HepG2 (cell line): ENCODE data around the gene TTLL6. TPM values are rescaled to one million over a fixed set of nuclear protein-coding genes. Genes with fewer than 3 reads are reported as not detected.

ENCODE experiments used
- ATAC-seq: fragments of 200-7000 bp; cut with Tn5 transposase; 3 replicates; pipeline ENCODE4 v1.9.1; 2020; ENCODE audit warnings: mild to moderate bottlenecking, moderate library complexity
- BruUV-seq: library from RNA; stranded (reverse); fragments of 400-500 nt; replicated peaks from 2 replicates; lab custom pipeline; 2021; lab: Mats Ljungman, UMichigan
- CTCF ChIA-PET: fragments of 300-600 bp; formaldehyde crosslinking; extraction: SDS; loops from one replicate; lab custom pipeline; 2021; ENCODE audit warnings: low total read pairs, inconsistent platforms, low intra/inter-chr PET ratio; lab: Yijun Ruan, JAX
- POLR2A ChIA-PET: fragments of 350-600 bp; sonication (Branson Sonifier 250); formaldehyde crosslinking; loops from one replicate; lab custom pipeline; 2020; ENCODE audit warnings: antibody characterized with exemption, inconsistent platforms; lab: Yijun Ruan, JAX
- DNase-seq: peaks from one replicate; pipeline ENCODE4 v3.0.0-alpha.2; 2015; ENCODE audit warnings: low spot score
- FAIRE-seq: peaks from 3 replicates; lab custom pipeline; 2011; peaks lifted over from hg19 to GRCh38; lab: Jason Lieb, UNC
- H2AFZ ChIP-seq: one replicate; pipeline ENCODE4 v1.6.1; 2011; ENCODE audit warnings: low read length, inconsistent platforms
- H3K27ac ChIP-seq: fragments of 300-600 bp; 3 replicates; pipeline ENCODE4 v1.8.0; 2011; ENCODE audit warnings: mixed run types, mild to moderate bottlenecking, mixed read lengths, low read length, inconsistent platforms; ENCODE audit not compliant: insufficient read depth; ENCODE audit errors: extremely low read length
- H3K27me3 ChIP-seq, 2 experiments: fragments of 200-600 bp in 1 of 2; 2 replicates in 1 of 2; 3 replicates in 1 of 2; pipeline versions ENCODE4 v1.6.0 to v1.8.0; 2011; ENCODE audit warnings: low read length in 2 of 2, mild to moderate bottlenecking in 2 of 2, moderate library complexity in 2 of 2, inconsistent platforms in 1 of 2; ENCODE audit not compliant: insufficient read depth in 2 of 2, control insufficient read depth in 1 of 2
- H3K36me3 ChIP-seq, 2 experiments: fragments of 200-600 bp in 1 of 2; replicated peaks in 1 of 2; 2 replicates in 1 of 2; 3 replicates in 1 of 2; pipeline versions ENCODE4 v1.5.1 to v1.8.0; 2011; ENCODE audit warnings: low read length in 2 of 2, inconsistent platforms in 1 of 2; ENCODE audit not compliant: insufficient read depth in 2 of 2, control insufficient read depth in 1 of 2
- H3K4me1 ChIP-seq: 2 replicates; pipeline ENCODE4 v1.5.1; 2012; ENCODE audit warnings: low read length, inconsistent platforms; ENCODE audit not compliant: insufficient read depth
- H3K4me2 ChIP-seq: 2 replicates; pipeline ENCODE4 v1.6.0; 2011; ENCODE audit warnings: low read depth, low read length, inconsistent platforms
- H3K4me3 ChIP-seq, 3 experiments: fragments of 200-600 bp in 1 of 3; sonication (generic), shearing (Covaris generic) in 1 of 3; replicated peaks in 1 of 3; 2 replicates each; pipeline ENCODE4 v1.5.1; 2011 to 2016; ENCODE audit warnings: low read length in 3 of 3, inconsistent platforms in 2 of 3, low read depth in 2 of 3, mild to moderate bottlenecking in 2 of 3, control low read depth in 1 of 3, mixed read lengths in 1 of 3; ENCODE audit not compliant: insufficient read depth in 1 of 3
- H3K79me2 ChIP-seq: one replicate; pipeline ENCODE4 v1.6.1; 2011; ENCODE audit warnings: low read length, inconsistent platforms; ENCODE audit not compliant: insufficient read depth
- H3K9ac ChIP-seq: 2 replicates; pipeline ENCODE4 v1.6.0; 2011; ENCODE audit warnings: mild to moderate bottlenecking, low read depth, low read length, inconsistent platforms; ENCODE audit not compliant: insufficient read depth
- H3K9me3 ChIP-seq: 2 replicates; pipeline ENCODE4 v1.5.1; 2012; ENCODE audit warnings: mild to moderate bottlenecking, low read length
- H4K20me1 ChIP-seq: 2 replicates; pipeline ENCODE4 v1.6.0; 2011; ENCODE audit warnings: inconsistent platforms, mild to moderate bottlenecking, low read length, moderate library complexity; ENCODE audit not compliant: insufficient read depth
- ATRX ChIP-seq: sonication (generic); formaldehyde crosslinking; IDR thresholded peaks from 2 replicates; pipeline ENCODE4 v1.4.0; 2020; ENCODE audit warnings: missing genetic modification reagents, borderline replicate concordance
- HDAC2 ChIP-seq: sonication (generic); formaldehyde crosslinking; IDR thresholded peaks from 2 replicates; pipeline ENCODE4 v1.4.0; 2020; ENCODE audit warnings: missing genetic modification reagents
- HES4 ChIP-seq: sonication (generic); formaldehyde crosslinking; IDR thresholded peaks from 2 replicates; pipeline ENCODE4 v1.9.0; 2021; ENCODE audit warnings: mild to moderate bottlenecking, missing genetic modification reagents, borderline replicate concordance
- NFKB2 ChIP-seq: sonication (generic); formaldehyde crosslinking; IDR thresholded peaks from 2 replicates; pipeline ENCODE4 v1.4.0; 2020; ENCODE audit warnings: missing genetic modification reagents, borderline replicate concordance
- NPAS2 ChIP-seq: sonication (generic); formaldehyde crosslinking; IDR thresholded peaks from 2 replicates; pipeline ENCODE4 v1.8.0; 2022; ENCODE audit warnings: mild to moderate bottlenecking, missing genetic modification reagents, borderline replicate concordance
- NR2F1 ChIP-seq, 2 experiments: fragments of 450-650 bp in 1 of 2; formaldehyde crosslinking in 1 of 2; IDR thresholded peaks; 2 replicates each; pipeline versions ENCODE4 v1.5.0 to v1.6.1; 2016 to 2020; ENCODE audit warnings: mild to moderate bottlenecking in 1 of 2, missing compliant biosample characterization in 1 of 2, missing genetic modification reagents in 1 of 2, moderate library complexity in 1 of 2
- SMARCC2 ChIP-seq: fragments of 450-650 bp; IDR thresholded peaks from 2 replicates; pipeline ENCODE4 v1.6.1; 2017; ENCODE audit warnings: antibody characterized with exemption, mild to moderate bottlenecking
- SOX13 ChIP-seq, 3 experiments: fragments of 450-650 bp in 1 of 3; sonication (generic) in 1 of 3; formaldehyde crosslinking in 1 of 3; IDR thresholded peaks in 2 of 3; conservative IDR thresholded peaks in 1 of 3; 2 replicates each; pipeline versions ENCODE4 v1.5.0 to v1.6.1; 2016 to 2020; ENCODE audit warnings: antibody characterized with exemption in 1 of 3, mild to moderate bottlenecking in 1 of 3, missing compliant biosample characterization in 1 of 3, missing genetic modification reagents in 1 of 3, moderate library complexity in 1 of 3
- ZNF615 ChIP-seq: sonication (generic); formaldehyde crosslinking; IDR thresholded peaks from 2 replicates; pipeline ENCODE4 v1.5.0; 2020; ENCODE audit warnings: mild to moderate bottlenecking, missing genetic modification reagents, borderline replicate concordance
- WGBS: methylation state at CpG from one replicate; pipeline ENCODE4 v1.1.6; 2017; ENCODE audit warnings: low lambda C conversion rate; 5-methylcytosine and 5-hydroxymethylcytosine counted together
- in situ Hi-C: cut with HindIII; loops from 2 replicates; pipeline ENCODE4 v1.10.0; 2017; ENCODE audit warnings: low pct_unique_long_range_greater_than_20kb; ENCODE audit not compliant: extremely low pct_ligation_motif_present
- intact Hi-C: fragments of 100-400 bp; cut with micrococcal nuclease; formaldehyde crosslinking; loops from one replicate; pipeline ENCODE4 v1.10.0; 2022; ENCODE audit not compliant: unreplicated experiment
- polyA plus RNA-seq, 8 experiments: library from polyadenylated mRNA; depleted of rRNA in 3 of 8; stranded (reverse) in 7 of 8; unstranded in 1 of 8; fragments of >200 nt; fragmentation: Illumina TruSeq in 4 of 8; extraction: Trizol in 4 of 8; gene quantifications; 2 replicates each; pipeline versions ENCODE4 v1.2.1 to v1.2.3, GENCODE V29; 2011 to 2016; ENCODE audit warnings: low read depth in 4 of 8, missing spikeins in 1 of 8, mixed read lengths in 1 of 8; ENCODE audit not compliant: insufficient read depth in 1 of 8
- total RNA-seq, 5 experiments: library from RNA; depleted of rRNA; stranded (reverse); fragments of >200 nt; fragmentation: Illumina TruSeq; extraction: Trizol; gene quantifications; 2 replicates each; pipeline ENCODE4 v1.2.3, GENCODE V29; 2016; ENCODE audit warnings: low read depth in 1 of 5

TTLL6 gene
- total and polyA plus RNA-seq, 2 of the 13 experiments (the other 11 are each of a cell fraction or from before 2014, with no cell fraction given): 0.04 to 0.08 TPM

DNA sequence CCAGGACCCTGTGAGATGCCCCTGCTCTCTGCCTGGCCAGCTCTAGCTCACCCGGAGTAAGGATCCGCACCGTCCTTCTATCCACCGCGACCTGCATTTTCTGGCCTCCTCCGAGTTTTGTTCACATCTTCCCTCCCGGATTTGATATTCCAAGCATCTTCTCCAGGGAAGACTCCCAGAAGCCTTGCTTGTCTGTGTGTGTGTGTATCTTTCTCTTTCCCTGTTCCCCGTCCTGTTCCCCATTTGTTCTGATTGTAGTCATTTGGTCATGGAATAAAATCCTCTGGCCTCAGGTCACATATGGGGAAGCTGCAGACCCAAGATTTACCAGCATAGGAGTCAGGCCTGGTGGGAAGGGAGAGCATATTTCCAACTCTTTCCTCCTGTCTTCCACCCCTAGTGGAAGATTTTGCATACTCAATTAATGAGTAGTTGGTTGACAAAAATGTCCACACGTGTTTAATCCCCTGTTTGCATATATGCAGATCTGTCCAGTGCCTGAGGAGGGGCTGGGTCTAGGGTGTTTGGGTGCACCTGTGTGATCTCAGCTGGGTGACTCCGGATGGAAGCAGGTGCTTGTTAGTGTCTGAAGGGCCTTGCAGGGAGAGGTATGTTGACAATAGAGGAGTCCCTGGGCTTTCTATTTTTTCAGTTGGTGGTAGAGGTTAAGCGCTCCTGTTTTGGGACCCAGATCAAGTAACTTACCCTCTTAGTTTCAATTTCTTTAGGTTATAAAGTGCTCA, 96.6 kb downstream of the TTLL6 start (continued):
- TF ChIP-seq ATRX (CRISPR knock-in tag) (no peak), NR2F1 (CRISPR knock-in tag; IDR thresholded peaks at IDR 0.05) (no peak), ZNF615 (no peak), HDAC2 (no peak), NFKB2 (CRISPR knock-in tag) (no peak), SMARCC2 (no peak), NPAS2 (CRISPR knock-in tag) (no peak)

DNA sequence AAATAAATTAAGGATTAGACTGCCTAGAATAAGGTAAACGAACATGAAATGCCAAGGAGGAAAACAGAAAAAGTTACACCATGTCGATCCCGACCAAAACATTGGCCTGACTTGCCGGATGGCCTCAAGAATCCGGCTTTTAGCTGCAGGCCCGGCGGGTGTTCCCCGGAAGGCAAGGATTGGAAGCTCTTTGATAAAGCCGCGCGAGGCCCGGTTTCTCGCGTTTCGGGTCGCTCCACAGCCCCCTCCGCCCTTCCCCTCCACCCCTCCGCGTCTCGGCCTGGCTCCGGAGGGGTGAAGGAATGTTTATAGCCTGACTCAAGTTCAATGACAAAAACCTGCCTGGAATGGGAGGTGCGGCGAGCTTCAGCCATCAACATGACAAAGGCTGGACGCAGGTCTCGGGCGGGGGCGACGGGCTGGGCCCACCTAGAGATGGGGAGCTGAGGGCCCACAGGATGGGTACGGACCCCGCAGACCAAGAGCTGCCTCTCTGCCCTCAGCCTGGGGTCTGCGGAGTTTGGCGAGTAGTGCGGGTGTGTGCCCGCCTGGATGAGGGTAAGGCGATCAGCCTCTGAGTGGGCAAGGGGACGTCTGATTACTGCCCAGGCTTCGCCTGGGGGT, 97.3 kb downstream of the TTLL6 start:
- H3K27me3 ChIP-seq: peaks cover 12 to 51% of the 10 kb centered on the region in 2 experiments
- CTCF ChIA-PET: interaction anchor here (1.3 kb wide), 1 partner anchor 159 kb away, joined by 3 read pairs; no protein-coding TSS in a partner anchor
- WGBS: 52% methylated on average over 34 of the region's 37 CpGs
- peaks cover 11% of the 10 kb centered on the region for H3K4me1 ChIP-seq
- DNase-seq (no peak), FAIRE-seq (no peak)
- intact Hi-C loops: no loop called here
- no peak for TF ChIP-seq HES4 (CRISPR knock-in tag)
- no peak for TF ChIP-seq SOX13 (IDR thresholded peaks at IDR 0.05)
- TF ChIP-seq SOX13 (CRISPR knock-in tag; conservative IDR thresholded peaks at IDR 0.05 in 1 of 2, IDR thresholded peaks at IDR 0.05 in 1 of 2): no peak
- TF ChIP-seq, all 625 proteins: peak for 0
- Histone ChIP-seq H3K4me2 (no peak overlapping the region), H3K36me3 (no peaks in the 10 kb centered on the region), H3K4me3 (no peak overlapping the region), H2AFZ (no peak overlapping the region), H3K9me3 (no peaks in the 10 kb centered on the region), H3K79me2 (no peaks in the 10 kb centered on the region), H3K9ac (no peak overlapping the region), H3K27ac (no peak overlapping the region), H4K20me1 (no peaks in the 10 kb centered on the region)
- no peak for ATAC-seq
- POLR2A ChIA-PET: no interaction called here
- BruUV-seq: no TSS peak
- in situ Hi-C loops: no loop called here
